Gastroesophageal sphincter (tissue), 4 donors: ENCODE results near the gene LZTS3. TPM values are rescaled to one million over a fixed set of nuclear protein-coding genes. Genes with fewer than 3 reads are reported as not detected.

ENCODE experiments used
- ATAC-seq: fragments of 150-250 bp; one replicate; pipeline ENCODE4 v1.9.1; 2016; ENCODE audit warnings: mild to moderate bottlenecking, moderate library complexity
- H3K27ac ChIP-seq, 4 donors: fragments of 200-600 bp; sonication (generic) in 3 of 4; 1 replicate in 3 of 4; 2 replicates in 1 of 4; pipeline ENCODE4 v1.5.1; 2016 to 2019
- H3K27me3 ChIP-seq: fragments of 200-600 bp; sonication (generic); one replicate; pipeline ENCODE4 v1.5.1; 2019
- H3K36me3 ChIP-seq, 2 donors: fragments of 200-600 bp; sonication (generic); one replicate each; pipeline ENCODE4 v1.5.1; 2019; ENCODE audit warnings: control low read depth in 1 of 2
- H3K4me1 ChIP-seq, 3 donors: fragments of 200-600 bp; sonication (generic); 1 replicate in 2 of 3; 2 replicates in 1 of 3; pipeline ENCODE4 v1.5.1; 2016 to 2019; ENCODE audit warnings: control low read depth in 2 of 3
- H3K4me3 ChIP-seq, 2 donors: fragments of 200-600 bp; sonication (generic); one replicate each; pipeline ENCODE4 v1.5.1; 2019; ENCODE audit warnings: mild to moderate bottlenecking in 1 of 2, moderate library complexity in 1 of 2
- H3K9me3 ChIP-seq, 3 donors: fragments of 200-600 bp; sonication (generic); one replicate each; pipeline ENCODE4 v1.5.1; 2017 to 2019; ENCODE audit warnings: control low read depth in 2 of 3
- EP300 ChIP-seq: sonication (generic); formaldehyde crosslinking; IDR thresholded peaks from one replicate; pipeline ENCODE4 v1.6.1; 2017; ENCODE audit warnings: antibody characterized with exemption, mild to moderate bottlenecking
- POLR2A ChIP-seq, 2 donors: fragments of 450-650 bp; IDR thresholded peaks; one replicate each; pipeline ENCODE4 v1.6.1; 2017; ENCODE audit warnings: antibody characterized with exemption in 2 of 2, mild to moderate bottlenecking in 2 of 2, moderate library complexity in 1 of 2
- POLR2AphosphoS5 ChIP-seq: sonication (generic); formaldehyde crosslinking; IDR thresholded peaks from one replicate; pipeline ENCODE4 v1.6.1; 2017; ENCODE audit warnings: antibody characterized with exemption
- WGBS, 2 donors: methylation state at CpG; one replicate each; pipeline ENCODE4 v1.1.5; 2018; ENCODE audit warnings: low coverage in 1 of 2; 5-methylcytosine and 5-hydroxymethylcytosine counted together
- total RNA-seq, 4 donors: library from RNA; depleted of rRNA; stranded (reverse); fragments of >200 nt; gene quantifications; one replicate each; pipeline ENCODE4 v1.1.0, GENCODE V29; 2016
- TF ChIP-seq, protein P1 (sequence below), 4 experiments: fragments of 200-600 bp in 2 of 4; fragments of 450-650 bp in 2 of 4; sonication (generic) in 1 of 4; IDR thresholded peaks; one replicate each; pipeline ENCODE4 v1.5.1; 2017 to 2019; ENCODE audit warnings: antibody characterized with exemption in 4 of 4, mild to moderate bottlenecking in 2 of 4, moderate library complexity in 2 of 4

Gene LZTS3
- total RNA-seq, 4 donors from 2014 or later: 11.3 to 17.0 (median 12.2) TPM

DNA sequence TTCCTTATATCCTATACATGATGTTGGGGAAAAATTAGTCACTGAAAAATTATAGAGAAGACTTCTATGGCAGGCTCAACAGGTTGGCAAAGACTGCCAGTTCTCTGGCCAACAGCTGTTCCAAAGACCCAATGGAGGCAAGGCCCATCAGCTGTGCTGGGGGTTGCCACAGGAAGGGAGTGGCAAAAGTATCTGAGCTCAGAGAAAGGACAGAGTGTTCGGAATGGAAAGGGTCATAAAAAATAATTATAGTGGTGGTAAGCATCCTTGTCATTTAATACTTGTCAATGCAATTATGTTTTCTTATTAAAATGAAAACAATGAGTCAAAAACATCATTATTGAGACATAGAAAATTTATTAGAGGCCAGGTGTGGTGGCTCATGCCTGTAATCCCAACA is 49.8 kb downstream of the LZTS3 start:
- H3K36me3 ChIP-seq: peaks cover 0 to 54% of the 10 kb centered on the region in 2 donors
- no peak overlapping the region for H3K4me3 ChIP-seq
- H3K4me1 ChIP-seq: peaks cover 0 to 18% (median 0%) of the 10 kb centered on the region in 3 donors
- H3K27ac ChIP-seq: no peak overlapping the region
- H3K27me3 ChIP-seq: no peaks in the 10 kb centered on the region
- TF ChIP-seq EP300 (no peak), POLR2AphosphoS5 (no peak), POLR2A (IDR thresholded peaks at IDR 0.05) (no peak)
- TF ChIP-seq, protein P1, sequence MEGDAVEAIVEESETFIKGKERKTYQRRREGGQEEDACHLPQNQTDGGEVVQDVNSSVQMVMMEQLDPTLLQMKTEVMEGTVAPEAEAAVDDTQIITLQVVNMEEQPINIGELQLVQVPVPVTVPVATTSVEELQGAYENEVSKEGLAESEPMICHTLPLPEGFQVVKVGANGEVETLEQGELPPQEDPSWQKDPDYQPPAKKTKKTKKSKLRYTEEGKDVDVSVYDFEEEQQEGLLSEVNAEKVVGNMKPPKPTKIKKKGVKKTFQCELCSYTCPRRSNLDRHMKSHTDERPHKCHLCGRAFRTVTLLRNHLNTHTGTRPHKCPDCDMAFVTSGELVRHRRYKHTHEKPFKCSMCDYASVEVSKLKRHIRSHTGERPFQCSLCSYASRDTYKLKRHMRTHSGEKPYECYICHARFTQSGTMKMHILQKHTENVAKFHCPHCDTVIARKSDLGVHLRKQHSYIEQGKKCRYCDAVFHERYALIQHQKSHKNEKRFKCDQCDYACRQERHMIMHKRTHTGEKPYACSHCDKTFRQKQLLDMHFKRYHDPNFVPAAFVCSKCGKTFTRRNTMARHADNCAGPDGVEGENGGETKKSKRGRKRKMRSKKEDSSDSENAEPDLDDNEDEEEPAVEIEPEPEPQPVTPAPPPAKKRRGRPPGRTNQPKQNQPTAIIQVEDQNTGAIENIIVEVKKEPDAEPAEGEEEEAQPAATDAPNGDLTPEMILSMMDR (IDR thresholded peaks at IDR 0.05): no peak
- ATAC-seq: no peak
- H3K9me3 ChIP-seq: no peaks in the 10 kb centered on the region
- 94% methylated on average over 1 of the region's 1 CpG; no CpG with 5 or more reads in 1 of the 2 donors for WGBS, 2 donors

DNA sequence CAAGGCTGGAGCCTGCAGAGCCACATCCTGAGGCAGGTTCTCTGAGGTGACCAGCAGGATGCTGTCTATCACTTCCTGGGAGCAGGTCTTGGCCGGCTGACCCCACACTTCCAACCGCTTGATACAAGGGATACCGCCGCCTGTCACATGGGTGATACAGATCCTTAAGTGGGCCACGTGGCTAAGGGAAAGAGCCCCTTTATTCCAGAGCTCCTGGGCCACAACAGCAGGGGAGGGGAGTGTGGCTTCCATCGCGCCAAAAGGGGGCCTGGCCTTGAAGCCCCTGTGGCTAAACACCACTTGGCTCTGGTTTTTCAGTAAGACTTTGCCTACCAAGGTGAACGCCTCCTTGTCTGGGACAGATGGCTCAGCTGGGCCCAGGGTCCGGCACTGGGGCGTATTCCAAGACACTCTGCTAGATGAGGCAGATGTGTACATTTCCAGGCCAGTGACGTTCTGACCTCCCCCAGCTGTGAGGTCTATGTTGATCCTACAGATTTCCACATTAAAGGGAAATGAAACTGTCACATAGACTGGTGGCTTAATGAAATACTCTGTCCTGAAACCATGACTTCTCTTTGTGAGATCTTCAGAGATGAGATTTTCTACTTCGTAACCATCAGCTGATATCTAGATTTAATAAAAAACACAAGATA is 51.3 kb downstream of the LZTS3 start:
- ATAC-seq: no peak

DNA sequence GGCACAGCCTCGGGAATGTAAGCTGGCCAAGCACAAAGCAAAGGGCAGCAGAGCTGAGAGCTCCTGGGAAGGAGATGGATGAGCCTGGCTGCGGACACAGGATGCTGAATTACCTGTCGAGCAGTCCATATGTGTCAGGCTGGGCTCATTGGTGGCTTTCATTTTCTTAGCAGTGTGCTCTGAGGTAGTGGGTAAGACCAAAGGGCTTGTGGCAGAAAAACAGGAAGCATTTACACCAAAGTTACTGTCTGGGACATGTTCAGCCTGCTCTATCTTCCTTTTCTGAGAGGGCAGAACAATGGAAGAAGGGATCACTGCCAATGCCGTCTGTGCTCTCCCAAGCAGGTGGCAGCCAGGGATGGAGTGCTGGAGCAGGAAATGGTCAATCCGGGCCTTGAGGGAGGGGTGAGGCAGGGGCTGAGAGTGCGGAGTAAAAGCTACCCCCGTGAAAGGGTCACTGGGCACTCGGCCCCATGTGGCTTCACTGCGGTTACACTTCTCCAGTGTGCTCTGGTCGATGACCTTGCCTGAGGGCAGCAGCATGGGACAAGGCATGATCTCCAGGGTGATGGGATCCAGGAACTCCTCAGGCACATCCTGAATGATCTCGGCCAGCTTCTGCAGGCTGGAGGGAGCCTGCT is 52.0 kb downstream of the LZTS3 start:
- H3K27ac ChIP-seq: no peak overlapping the region
- 37 to 54% methylated on average over 2 to 6 of the region's 11 CpGs for whole genome bisulfite sequencing, 2 donors
- H3K27me3 ChIP-seq: no peaks in the 10 kb centered on the region
- no peak overlapping the region for H3K4me3 ChIP-seq
- peaks cover 0 to 15% (median 0%) of the 10 kb centered on the region in 3 donors for H3K4me1 ChIP-seq
- no peaks in the 10 kb centered on the region for H3K9me3 ChIP-seq
- peaks cover 0 to 54% of the 10 kb centered on the region in 2 donors for H3K36me3 ChIP-seq
- no peak for ATAC-seq
- TF ChIP-seq POLR2AphosphoS5: no peak
- TF ChIP-seq EP300: no peak
- TF ChIP-seq, protein P1 (IDR thresholded peaks at IDR 0.05): no peak
- no peak for TF ChIP-seq POLR2A (IDR thresholded peaks at IDR 0.05)

More for the DNA sequence above, 51.3 kb downstream of the LZTS3 start:
- Histone ChIP-seq H3K4me1 (peaks cover 0 to 16% (median 0%) of the 10 kb centered on the region in 3 donors), H3K36me3 (peaks cover 0 to 54% of the 10 kb centered on the region in 2 donors), H3K27ac (no peak overlapping the region), H3K27me3 (no peaks in the 10 kb centered on the region), H3K4me3 (no peak overlapping the region), H3K9me3 (no peaks in the 10 kb centered on the region)
- TF ChIP-seq POLR2A (IDR thresholded peaks at IDR 0.05) (no peak), POLR2AphosphoS5 (no peak), EP300 (no peak)
- TF ChIP-seq, protein P1 (IDR thresholded peaks at IDR 0.05): no peak
- WGBS, 2 donors: 93 to 97% methylated on average over 1 to 2 of the region's 12 CpGs

DNA sequence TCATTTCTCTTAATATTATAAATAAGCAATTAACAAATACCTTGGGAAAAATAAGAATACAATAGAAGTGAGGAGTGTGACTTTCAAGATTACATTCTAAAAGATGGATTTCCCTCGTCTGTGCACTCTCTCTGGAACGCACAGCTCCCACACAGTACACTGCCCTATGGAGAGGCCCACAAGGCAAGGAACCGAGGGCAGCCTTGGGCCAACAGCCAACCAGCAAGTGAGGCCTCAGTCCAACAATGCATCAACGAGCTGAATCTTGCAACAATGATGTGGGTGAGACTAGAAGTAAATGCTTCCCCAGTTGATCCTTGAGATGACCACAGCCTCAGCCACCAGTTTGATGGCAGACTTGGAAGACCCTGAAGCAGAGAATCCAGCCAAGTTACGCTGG is 54.3 kb downstream of the LZTS3 start:
- 40 to 79% methylated on average over 2 of the region's 5 CpGs for WGBS, 2 donors
- H3K36me3 ChIP-seq: peaks cover 0 to 52% of the 10 kb centered on the region in 2 donors
- no peak for ATAC-seq

More for the DNA sequence above, 54.3 kb downstream of the LZTS3 start:
- Histone ChIP-seq H3K27ac (no peak overlapping the region), H3K4me3 (no peak overlapping the region), H3K4me1 (peaks cover 0 to 27% (median 0%) of the 10 kb centered on the region in 3 donors), H3K9me3 (no peaks in the 10 kb centered on the region), H3K27me3 (no peaks in the 10 kb centered on the region)
- TF ChIP-seq, protein P1 (IDR thresholded peaks at IDR 0.05): no peak
- TF ChIP-seq EP300: no peak
